ENCODE measurements around the gene UPK2.
"Not testable (repeated sequence)": the region's sequence is repeated elsewhere in the genome, so short reads cannot be mapped to it uniquely, and the experiment has no call there.

UPK2 gene

DNA sequence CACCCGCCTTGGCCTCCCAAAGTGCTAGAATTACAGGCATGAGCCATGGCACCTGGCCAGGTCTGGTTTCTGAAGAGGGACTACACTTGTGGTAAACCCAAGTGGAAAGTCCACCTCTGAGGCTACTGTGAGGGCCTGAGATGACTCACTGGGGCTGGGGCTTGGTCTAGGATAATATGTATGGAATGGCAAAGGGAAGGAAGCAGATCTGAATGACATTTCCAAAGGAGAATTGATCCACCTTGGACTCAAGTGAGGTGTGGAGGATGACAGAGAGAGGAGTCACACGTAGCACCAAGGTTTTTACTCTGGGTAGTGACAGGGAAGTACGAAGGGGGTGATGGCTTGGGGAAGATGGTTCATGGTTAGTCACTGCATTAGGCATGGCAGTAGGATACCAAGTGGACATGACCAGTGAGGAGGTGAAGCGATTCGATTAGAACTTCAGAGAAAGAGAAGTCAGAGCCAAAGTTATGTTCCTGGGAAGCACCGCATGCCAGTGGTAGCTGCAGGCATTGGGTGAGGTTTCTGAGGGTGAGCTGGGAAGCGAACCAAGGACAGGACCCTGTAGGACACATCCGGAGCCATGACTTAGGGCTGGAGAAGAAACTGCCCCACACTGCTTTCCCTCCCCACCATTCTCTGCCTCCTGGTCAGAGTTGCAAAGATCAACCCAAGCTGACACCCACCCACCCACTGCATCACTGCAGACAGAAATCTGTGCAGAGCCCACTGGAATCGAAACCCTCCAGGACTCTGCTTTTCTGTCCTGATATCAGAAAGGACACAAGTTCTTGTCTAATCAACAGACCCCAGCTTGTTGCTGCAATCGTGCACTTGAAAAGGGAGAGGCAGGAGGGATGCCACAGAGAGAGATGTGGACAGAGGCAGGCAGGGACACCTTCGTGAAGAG lies 17.4 kb upstream of the UPK2 start:
- DNase-seq (ENCODE audit: low read depth): peak; percentile 75

DNA sequence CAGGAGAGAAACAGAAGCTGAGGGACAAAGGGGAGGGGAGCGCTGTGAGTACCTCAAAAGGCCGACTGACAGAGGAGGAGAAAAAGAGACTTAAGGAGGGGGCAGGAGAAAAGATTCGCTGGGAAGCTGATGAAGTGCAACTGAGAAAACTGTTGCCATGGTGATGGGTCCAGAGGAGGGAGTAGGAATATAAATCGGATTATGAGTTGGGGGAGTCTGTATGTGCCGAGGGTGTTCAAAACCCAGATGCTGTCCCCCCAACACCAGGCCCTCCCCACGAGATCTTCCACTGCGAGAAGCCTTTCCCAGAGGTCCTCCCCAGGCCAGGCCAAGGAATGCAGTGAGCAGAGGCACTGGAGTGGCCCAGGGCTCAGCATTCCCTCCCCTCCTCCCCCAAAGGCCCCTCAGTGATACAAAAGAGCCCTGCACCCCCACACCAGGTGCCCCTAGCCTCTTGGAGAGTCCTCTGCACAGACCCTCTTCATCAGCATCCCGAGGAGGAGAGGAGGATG lies 16.6 kb upstream of the UPK2 start:
- no peak for DNase-seq (ENCODE audit: low read depth)

DNA sequence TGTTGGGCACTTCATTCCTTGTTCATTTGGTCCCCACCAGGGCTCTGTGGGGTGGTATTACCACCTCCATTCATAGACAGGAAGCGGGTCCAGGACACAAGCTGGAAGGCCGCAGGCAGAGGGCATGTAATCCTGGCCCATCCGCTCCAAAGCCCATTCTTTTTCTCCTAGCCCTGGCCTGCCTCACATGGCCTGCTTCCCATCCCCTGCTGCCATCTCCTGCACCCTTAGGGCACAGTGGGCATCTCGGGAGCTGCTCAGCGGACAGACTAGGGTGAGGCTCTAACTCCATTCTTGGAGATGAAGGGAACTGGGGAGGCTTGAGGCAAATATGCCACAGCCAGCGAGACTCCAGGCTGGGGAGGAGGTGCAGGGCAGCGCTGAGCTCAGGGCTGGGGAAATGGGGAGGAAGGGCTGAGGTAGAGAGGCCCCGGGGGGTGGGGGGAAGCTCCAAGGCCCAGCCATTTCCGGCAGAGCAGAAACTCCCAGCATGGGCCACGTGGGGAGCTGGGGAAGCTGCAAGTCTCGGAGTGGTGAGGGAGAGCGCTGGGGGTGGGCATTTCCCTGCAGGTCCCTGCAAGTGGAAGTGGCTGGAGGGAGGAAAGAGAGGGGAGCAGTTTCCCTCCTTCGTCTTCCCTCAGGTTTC lies 16.0 kb upstream of the UPK2 start:
- peak; percentile 50 for DNase-seq (ENCODE audit: low read depth)

DNA sequence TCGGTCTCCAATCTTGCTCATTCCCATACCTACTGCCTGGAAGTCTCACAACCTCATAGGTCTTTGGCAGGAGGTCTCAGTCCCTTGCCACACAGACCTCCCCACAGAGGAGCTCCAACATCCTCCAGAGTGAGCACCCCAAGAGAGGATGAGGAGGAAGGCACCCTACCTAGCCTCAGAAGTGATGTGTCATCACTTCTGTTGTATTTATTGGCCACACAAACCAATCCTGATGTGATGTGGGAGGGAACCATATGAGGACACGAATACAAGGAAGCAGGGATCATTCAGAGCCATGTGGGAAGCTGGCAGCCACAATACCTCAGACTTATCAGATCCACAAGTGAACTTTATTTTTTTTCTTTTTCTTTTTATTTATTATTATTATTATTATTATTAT lies 9.0 kb upstream of the UPK2 start:
- DNase-seq (ENCODE audit: low read depth): no peak

DNA sequence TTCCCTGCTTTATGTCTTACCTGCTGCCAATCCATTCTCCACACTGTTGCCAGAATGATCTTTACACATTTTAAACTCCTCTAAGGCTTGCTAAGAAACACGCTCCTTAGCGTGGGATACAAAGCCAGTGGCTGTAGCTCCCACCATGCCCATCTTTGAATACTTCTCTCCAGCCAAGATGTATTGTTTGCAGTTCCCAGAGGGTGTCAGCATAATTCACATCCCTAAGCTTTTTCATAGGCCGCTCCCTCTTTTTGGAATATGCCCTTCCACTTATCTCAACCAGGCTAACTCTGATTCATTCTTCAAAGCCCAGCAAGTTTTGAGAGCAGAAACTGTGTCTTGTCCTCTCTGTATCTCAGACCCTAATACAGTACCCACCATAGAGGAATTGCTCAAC lies 8.1 kb upstream of the UPK2 start:
- no peak for DNase-seq (ENCODE audit: low read depth)

DNA sequence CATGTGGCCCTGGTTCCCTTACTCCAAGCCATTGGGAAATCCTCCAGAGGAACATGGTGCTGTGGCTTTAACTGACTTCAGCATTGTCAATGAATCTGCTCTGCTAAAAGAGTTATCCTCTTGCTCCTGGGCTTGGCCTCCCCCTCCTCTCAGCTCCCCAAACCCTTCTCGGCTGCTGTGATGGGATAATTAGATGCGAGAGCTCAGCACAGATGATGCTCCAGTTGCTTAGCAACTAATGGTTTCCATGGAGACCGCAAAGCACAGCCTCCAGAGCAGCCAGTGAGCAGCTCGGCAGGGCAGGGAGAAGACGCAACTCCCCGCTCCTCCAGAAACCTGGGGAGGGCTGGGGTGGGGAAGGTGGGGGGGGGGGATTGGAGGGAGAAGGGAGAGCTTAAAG lies 2.8 kb upstream of the UPK2 start:
- DNase-seq (ENCODE audit: low read depth): peak; percentile 40

DNA sequence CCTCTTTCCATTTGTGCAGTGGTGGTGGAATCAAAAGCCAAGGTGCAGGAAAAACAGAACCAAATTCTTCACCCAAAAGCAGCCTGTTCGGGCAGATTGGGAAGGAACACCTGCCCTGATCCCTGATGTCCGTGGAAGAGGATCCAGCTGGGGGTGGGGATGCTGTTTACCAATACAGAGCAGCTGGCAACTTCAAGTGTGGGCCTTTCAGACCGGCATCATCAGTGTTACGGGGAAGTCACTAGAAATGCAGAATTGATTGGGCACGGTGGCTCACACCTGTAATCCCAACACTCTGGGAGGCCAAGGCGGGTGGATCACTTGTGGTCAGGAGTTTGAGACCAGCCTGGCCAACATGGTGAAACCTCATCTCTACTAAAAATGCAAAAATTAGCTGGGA lies 2.1 kb upstream of the UPK2 start:
- DNase-seq (ENCODE audit: low read depth): not testable (repeated sequence)

DNA sequence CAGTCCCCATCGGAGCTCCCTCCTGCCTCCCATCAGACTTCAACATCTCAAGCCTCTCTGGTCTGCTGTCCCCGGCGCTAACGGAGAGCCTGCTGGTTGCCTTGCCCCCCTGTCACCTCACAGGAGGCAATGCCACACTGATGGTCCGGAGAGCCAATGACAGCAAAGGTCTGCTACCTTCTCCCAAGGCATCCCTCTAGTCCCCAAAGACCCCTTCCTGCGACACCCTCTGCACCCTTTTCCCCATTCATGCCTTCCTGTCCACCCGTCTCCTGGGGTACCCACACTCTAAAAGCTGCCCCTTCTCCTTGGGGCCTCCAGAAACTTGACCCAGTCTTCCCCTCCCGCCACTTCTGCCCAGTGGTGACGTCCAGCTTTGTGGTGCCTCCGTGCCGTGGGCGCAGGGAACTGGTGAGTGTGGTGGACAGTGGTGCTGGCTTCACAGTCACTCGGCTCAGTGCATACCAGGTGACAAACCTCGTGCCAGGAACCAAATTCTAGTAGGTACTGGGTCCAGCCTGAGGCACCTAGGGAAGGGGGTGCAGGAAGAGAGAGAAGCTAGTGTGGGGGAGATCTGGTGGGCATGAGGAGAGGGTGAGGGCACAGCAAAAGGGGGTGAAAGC lies 860 bp downstream of the UPK2 start:
- DNase-seq (ENCODE audit: low read depth): no peak

DNA sequence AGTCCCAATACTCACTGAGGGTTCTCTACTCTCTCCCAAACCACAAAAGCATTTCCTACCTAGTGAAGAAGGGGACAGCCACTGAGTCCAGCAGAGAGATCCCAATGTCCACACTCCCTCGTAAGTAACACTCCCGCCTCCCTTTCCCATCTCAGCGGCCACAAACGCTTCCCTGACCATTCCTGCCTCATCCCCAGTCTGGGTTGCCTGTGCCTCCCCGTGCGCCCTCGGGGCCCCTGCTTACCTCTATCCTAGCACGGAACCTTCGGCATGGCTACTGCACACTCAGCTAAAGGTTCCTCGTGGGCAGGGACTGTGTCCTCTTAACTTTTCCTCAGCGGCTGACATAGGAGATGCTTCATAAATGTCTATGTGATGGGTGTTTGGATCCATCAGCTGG lies 1.5 kb downstream of the UPK2 start:
- no peak for DNase-seq (ENCODE audit: low read depth)

DNA sequence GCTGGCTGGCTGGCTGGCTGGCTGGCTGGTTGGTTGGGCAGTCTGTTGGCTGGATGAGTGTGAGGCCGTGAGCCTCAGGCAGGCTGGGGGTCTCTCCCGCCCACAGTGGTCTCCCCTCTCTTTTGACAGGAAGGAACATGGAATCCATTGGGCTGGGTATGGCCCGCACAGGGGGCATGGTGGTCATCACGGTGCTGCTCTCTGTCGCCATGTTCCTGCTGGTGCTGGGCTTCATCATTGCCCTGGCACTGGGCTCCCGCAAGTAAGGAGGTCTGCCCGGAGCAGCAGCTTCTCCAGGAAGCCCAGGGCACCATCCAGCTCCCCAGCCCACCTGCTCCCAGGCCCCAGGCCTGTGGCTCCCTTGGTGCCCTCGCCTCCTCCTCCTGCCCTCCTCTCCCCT lies 1.9 kb downstream of the UPK2 start:
- no peak for DNase-seq (ENCODE audit: low read depth)

DNA sequence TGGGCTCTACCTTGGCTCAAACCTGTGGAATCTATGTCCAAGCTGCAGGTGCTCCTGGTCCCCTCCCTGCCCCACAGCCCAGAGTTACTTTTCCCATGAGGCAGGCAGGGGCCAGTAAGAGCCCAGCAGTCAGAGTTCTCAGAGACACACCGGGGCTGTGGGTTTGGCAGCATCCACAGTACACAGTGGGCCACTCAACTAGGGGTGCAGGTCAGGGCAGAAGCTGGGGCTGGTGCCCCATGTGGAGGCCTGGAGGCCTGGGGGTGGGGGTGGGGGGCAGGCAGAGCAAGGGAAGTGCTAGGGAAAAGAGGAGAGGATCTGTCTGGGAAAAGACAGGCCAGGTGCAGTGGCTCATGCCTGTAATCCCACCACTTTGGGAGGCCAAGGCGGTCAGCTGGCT lies 2.5 kb downstream of the UPK2 start:
- no peak for DNase-seq (ENCODE audit: low read depth)

DNA sequence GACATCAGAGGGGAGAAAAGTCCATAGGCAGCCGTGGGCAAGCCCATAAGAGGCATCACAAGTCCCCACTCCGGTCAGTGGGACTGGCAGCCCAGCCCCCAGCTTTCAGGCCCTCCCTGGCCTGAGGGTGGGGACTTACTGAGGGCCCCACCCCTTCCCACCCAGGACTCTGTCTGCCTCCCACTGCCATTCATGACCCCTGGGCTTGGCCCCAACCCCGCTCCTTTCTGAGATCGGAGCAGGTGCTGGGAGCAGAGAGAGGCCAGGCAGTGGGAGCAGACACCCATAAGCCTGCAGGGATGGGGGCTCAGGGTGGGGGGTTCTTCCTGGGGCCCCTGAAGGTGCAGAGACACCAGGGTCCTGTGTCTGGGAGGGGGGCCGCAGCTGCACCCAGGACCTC lies 5.1 kb downstream of the UPK2 start:
- no peak for DNase-seq (ENCODE audit: low read depth)

DNA sequence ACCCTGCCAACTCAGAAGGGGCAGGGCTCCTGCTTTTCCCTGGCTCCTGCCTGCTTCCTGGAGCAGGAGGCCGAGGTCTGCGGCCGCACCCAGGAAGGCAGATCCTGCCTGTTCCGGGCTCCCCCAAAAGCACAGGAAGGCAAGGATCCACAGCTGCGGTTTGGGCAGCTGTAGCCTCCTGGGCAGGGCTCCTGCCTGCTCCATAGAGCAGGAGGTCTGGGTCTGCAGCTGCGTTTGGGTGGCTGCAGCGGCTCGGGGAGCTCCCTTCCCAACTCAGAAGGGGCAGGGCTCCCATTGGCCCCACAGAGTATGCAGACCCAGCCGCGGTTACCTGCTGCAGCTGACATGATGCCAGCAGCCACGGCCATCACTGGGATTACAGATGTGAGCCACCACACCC lies 5.5 kb downstream of the UPK2 start:
- DNase-seq (ENCODE audit: low read depth): no peak

DNA sequence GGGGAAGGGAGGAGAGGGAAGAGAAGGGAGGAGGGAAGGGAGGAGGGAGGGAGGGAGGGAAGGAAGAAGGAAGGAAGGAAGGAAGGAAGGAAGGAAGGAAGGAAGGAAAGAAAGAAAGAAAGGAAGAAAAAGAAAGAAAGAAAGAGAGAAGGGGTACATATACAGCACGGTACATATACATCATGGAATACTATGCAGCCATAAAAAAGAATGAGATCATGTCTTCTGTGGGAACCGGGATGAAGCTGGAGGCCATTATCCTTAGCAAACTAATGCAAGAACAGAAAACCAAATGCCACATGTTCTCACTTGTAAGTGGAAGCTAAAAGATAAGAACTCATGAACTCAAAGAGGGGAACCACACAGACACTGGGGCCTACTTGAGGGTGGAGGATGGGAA lies 13.4 kb downstream of the UPK2 start:
- DNase-seq (ENCODE audit: low read depth): not testable (repeated sequence)

DNA sequence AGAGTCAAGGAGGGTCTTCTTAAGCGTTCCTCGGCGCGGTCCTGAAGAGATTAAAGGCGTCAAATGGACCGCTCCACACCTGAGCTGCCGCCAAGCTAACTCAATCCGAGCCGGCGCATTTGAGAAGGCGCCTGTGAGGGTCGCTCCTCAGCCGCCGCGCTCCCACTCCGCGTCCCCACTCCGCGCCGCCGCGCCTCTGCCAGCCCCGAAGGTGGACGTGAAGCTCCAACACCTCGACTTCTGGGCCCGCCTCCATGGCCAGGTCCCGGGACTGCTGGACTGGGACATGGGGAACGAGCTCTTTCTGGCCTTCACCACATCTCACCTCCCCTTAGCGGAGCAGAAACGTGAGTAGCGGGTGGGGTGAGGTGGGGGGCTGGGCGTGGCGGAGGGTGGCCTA lies 15.5 kb downstream of the UPK2 start, which contains the start of gene FOXR1:
Gene FOXR1, plus strand, starts transcription at position 116 of the 400 bp plus-strand sequence. Its CDS starts 171 bp downstream, at position 287.
- DNase-seq (ENCODE audit: low read depth): no peak

DNA sequence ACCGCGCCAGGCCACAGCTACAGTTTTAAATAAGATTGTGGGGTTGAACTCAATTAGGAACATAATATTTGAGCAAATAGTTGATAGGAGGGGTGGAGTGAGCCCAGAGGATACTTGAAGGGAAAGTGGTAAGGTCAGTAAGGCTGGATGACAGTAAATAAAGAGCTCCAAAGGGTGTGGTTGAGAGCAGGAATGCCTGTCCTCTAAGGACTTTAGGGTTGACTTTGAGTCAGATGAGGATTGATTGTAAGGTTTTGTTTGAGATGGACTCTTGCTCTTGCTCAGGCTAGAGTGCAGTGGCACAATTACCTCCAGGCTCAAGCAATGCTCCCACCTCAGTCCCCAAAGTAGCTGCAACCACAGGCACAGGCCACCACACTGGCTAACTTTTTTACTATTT lies 17.9 kb downstream of the UPK2 start:
- no peak for DNase-seq (ENCODE audit: low read depth)

DNA sequence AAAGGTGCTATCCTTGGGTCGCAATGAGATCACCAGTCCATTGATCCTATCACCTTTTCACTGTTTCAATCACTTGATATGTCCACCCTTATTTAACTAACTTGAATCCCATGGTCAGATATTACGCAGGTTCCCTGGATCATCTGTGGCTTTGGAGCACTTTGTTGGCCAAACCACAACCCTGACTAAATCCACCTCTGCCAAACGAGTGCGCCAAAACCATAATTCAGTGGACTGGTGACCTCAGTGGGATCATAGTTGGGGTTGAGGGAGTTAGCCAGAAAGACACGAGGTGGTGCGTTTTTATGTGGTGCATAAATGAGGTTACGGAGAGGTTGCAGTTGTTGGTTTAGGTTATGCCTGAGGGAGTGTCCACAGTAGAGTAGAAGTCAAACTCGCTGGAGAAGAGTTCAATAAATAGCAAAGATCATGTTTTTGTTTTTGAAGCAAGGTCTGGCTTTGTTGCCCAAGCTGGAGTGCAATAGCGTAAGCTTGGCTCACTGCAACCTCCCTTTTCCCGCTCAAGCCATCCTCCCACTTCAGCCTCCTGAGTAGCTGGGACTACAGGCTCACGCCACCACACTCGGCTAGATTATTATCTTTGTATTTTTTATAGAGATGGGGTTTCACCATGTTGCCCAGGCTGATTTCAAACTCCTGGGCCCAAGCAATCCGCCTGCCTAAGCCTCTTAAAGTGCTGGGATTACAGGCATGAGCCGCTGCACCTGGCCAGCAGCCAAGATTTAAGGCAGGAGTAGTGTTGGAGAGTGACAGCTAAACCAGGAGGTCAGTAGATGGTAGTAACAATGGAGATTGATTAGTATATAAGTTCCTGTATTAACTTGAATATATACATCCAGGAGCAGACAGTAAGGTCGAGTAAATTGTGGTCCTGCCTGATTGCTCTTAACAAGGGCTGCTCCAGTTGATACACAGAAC lies 19.9 kb downstream of the UPK2 start:
- no peak for DNase-seq (ENCODE audit: low read depth)

DNA sequence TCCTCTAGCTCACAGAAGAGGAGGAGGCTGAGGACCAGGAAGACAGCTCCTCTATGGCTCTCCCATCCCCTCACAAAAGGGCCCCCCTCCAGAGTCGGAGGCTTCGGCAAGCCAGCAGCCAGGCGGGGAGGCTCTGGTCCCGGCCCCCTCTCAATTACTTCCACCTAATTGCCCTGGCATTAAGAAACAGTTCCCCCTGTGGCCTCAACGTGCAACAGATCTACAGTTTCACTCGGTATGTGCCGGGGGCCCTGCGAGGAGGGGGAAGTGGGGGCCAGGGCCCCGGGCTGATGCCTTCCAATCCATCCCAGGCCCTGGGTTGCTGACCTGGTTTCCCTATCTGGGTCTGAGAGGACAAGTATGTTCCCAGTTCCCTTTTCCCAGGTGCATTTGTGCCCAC lies 23.3 kb downstream of the UPK2 start:
- no peak for DNase-seq (ENCODE audit: low read depth)

DNA sequence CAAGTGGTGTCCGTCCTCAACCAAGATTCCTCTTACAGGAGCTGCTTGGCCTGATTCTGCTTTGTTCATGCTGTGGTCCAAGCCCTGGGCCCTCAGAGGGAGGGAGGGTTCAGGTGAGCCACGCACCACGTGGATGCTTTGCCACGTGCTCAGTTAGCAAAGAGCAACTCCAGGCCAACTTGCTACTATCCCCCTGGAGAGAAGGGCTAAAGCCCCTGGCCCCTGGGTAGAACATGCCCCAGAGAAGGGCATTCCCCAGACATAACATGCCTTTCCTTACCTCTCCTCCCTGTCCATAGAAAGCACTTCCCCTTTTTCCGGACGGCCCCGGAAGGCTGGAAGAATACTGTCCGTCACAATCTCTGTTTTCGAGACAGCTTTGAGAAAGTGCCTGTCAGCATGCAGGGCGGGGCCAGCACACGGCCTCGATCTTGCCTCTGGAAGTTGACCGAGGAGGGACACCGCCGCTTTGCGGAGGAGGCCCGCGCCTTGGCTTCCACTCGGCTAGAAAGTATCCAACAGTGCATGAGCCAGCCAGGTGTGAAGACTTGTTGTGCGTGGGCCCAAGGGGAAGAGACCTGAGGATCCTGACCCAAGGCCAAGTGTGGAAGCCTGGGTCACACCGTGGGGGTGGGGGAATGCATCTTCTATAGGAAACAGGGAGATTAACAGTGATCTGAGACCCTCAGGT lies 24.2 kb downstream of the UPK2 start:
- peak; percentile 45 for DNase-seq (ENCODE audit: low read depth)

DNA sequence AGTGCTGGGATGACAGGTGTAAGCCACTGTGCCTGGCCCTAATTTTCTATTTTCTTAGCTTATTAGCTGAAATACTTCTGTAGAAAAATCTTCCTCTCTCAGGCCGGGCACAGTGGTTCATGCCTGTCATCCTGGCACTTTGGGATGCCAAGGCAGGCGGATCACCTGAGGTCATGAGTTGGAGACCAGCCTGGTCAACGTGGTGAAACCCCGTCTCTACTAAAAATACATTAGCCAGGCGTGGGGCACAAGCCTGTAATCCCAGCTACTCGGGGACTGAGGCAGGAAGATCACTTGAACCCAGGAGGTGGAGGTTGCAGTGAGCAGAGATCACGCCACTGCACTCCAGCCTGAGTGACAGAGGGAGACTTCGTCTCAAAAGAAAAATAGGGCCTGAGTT lies 28.2 kb downstream of the UPK2 start:
- DNase-seq (ENCODE audit: low read depth): not testable (repeated sequence)

DNA sequence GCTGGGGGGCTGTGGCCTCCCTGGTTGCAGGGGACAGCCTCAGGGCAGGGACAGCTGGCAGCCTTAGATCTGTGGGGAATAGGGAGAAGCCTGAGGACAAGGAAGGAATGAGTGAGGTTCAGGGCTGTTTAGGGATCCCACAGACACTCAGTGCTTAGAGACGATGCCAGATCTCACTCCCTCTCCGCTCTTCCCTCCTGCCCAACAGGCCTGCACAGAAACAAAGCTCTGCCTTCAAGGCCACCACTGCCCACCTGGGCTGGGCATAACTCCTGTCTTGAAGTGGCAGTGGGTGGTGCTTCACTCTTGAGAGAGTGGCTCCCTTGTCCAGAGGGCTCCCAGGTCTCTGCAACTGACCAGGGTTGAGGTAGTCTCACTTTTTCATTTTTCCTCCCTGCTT lies 28.7 kb downstream of the UPK2 start:
- no peak for DNase-seq (ENCODE audit: low read depth)

Data from iris pigment epithelial cell (primary cell).